A673 (cell line): ENCODE results near the gene MSH3. TPM values are rescaled to one million over a fixed set of nuclear protein-coding genes. Genes with fewer than 3 reads are reported as not detected.
A peak's percentile ranks its signal among the peaks of the same experiment; 100 is the strongest.

Experiments
- BruUV-seq: library from RNA; stranded (reverse); fragments of 400-500 nt; replicated peaks from 2 replicates; lab custom pipeline; 2021; lab: Mats Ljungman, UMichigan
- CTCF ChIA-PET: fragments of 300-600 bp; sonication (Branson Sonifier 250); formaldehyde crosslinking; loops from one replicate; lab custom pipeline; 2022; ENCODE audit warnings: antibody characterized with exemption; lab: Charles Lee
- POLR2A ChIA-PET: fragments of 300-600 bp; sonication (Branson Sonifier 250); formaldehyde crosslinking; loops from one replicate; lab custom pipeline; 2022; ENCODE audit warnings: antibody characterized with exemption; ENCODE audit not compliant: low non-redundant PET; lab: Charles Lee
- DNase-seq: peaks from one replicate; pipeline ENCODE4 v3.0.0-alpha.2; 2015; ENCODE audit warnings: low spot score
- H3K27ac ChIP-seq: fragments of 200-600 bp; sonication (generic); 2 replicates; pipeline ENCODE4 v1.5.1; 2016; ENCODE audit warnings: mixed run types, low read depth, mild to moderate bottlenecking, mixed read lengths, antibody characterized with exemption, low read length; ENCODE audit not compliant: poor library complexity, severe bottlenecking
- H3K27me3 ChIP-seq: fragments of 200-600 bp; sonication (generic); replicated peaks from 2 replicates; pipeline ENCODE4 v1.6.1; 2017; ENCODE audit warnings: mixed run types, low read depth, mild to moderate bottlenecking, mixed read lengths, antibody characterized with exemption, low read length; ENCODE audit not compliant: insufficient read depth, poor library complexity
- H3K36me3 ChIP-seq: fragments of 200-600 bp; sonication (generic); 2 replicates; pipeline ENCODE4 v1.6.1; 2016; ENCODE audit warnings: mixed run types, mild to moderate bottlenecking, mixed read lengths, antibody characterized with exemption, low read length; ENCODE audit not compliant: insufficient read depth, poor library complexity, severe bottlenecking
- H3K4me1 ChIP-seq: fragments of 200-600 bp; sonication (generic); 2 replicates; pipeline ENCODE4 v1.6.1; 2017; ENCODE audit warnings: mixed run types, mild to moderate bottlenecking, mixed read lengths, antibody characterized with exemption, low read length; ENCODE audit not compliant: insufficient read depth, poor library complexity, severe bottlenecking
- H3K4me3 ChIP-seq: fragments of 200-600 bp; sonication (generic); 2 replicates; pipeline ENCODE4 v1.5.1; 2016; ENCODE audit warnings: low read depth, mixed run types, mild to moderate bottlenecking, mixed read lengths, low read length; ENCODE audit not compliant: poor library complexity, severe bottlenecking
- H3K9me3 ChIP-seq: fragments of 200-600 bp; sonication (generic); 2 replicates; pipeline ENCODE4 v1.6.1; 2016; ENCODE audit warnings: mixed run types, low read depth, mild to moderate bottlenecking, mixed read lengths, antibody characterized with exemption, low read length; ENCODE audit not compliant: poor library complexity, severe bottlenecking
- EZH2 ChIP-seq: fragments of 200-600 bp; sonication (generic); IDR thresholded peaks from 2 replicates; pipeline ENCODE4 v1.6.1; 2017; ENCODE audit warnings: borderline replicate concordance, low read depth, mild to moderate bottlenecking, mixed read lengths, antibody characterized with exemption, low read length; ENCODE audit not compliant: poor library complexity, severe bottlenecking
- intact Hi-C: fragments of 100-400 bp; cut with micrococcal nuclease; formaldehyde crosslinking; loops from one replicate; pipeline ENCODE4 v1.10.0; 2022; ENCODE audit not compliant: unreplicated experiment
- total RNA-seq: library from RNA; stranded (reverse); gene quantifications from 2 replicates; pipeline ENCODE4 v1.2.3, GENCODE V29; 2021
- TF ChIP-seq, protein P1 (sequence below): fragments of 300-800, 200-600 bp; sonication (generic); conservative IDR thresholded peaks from 2 replicates; pipeline ENCODE4 v1.5.1; 2017; ENCODE audit warnings: low read depth, mild to moderate bottlenecking, antibody characterized with exemption, low read length, moderate library complexity, mixed read lengths

MSH3 gene
- total RNA-seq, 1 experiment from 2014 or later, result 16.2 TPM

DNA sequence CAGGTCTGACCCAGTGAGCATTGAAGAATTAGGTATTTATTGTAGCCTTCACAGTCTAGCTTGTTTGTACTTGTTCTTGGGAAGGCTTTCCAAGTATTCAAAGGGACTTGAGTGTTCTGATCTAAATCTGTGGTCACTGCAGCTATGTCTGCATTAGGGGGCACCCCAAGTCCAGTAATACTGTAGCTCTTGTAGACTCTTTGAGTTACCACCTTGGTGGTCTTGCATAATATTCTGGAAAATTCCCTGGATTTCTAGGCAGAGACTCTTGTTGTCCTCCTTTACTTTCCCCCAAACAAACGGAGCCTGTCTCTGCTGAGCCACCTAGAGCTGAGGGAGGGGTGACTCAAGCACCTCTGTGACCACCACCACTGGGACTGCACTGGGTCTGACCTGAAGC lies 149.9 kb downstream of the MSH3 start:
- TF ChIP-seq EZH2, result no peak
- TF ChIP-seq, protein P1, sequence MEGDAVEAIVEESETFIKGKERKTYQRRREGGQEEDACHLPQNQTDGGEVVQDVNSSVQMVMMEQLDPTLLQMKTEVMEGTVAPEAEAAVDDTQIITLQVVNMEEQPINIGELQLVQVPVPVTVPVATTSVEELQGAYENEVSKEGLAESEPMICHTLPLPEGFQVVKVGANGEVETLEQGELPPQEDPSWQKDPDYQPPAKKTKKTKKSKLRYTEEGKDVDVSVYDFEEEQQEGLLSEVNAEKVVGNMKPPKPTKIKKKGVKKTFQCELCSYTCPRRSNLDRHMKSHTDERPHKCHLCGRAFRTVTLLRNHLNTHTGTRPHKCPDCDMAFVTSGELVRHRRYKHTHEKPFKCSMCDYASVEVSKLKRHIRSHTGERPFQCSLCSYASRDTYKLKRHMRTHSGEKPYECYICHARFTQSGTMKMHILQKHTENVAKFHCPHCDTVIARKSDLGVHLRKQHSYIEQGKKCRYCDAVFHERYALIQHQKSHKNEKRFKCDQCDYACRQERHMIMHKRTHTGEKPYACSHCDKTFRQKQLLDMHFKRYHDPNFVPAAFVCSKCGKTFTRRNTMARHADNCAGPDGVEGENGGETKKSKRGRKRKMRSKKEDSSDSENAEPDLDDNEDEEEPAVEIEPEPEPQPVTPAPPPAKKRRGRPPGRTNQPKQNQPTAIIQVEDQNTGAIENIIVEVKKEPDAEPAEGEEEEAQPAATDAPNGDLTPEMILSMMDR, result 0 out of 2 replicates have a peak, but pooled peaks have one; percentile 12
- POLR2A ChIA-PET, result no interaction called here
- BruUV-seq, result no TSS peak
- CTCF ChIA-PET, result no interaction called here
- Histone ChIP-seq H3K9me3 (no peaks in the 10 kb centered on the region), H3K36me3 (no peaks in the 10 kb centered on the region), H3K27ac (no peak overlapping the region), H3K4me1 (no peaks in the 10 kb centered on the region), H3K4me3 (no peak overlapping the region), H3K27me3 (no peaks in the 10 kb centered on the region)
- intact Hi-C loops, result loop anchor here (10.0 kb wide), 2 partner anchors 360 to 390 kb away; no protein-coding TSS in a partner anchor
- peak; percentile 14 for DNase-seq

DNA sequence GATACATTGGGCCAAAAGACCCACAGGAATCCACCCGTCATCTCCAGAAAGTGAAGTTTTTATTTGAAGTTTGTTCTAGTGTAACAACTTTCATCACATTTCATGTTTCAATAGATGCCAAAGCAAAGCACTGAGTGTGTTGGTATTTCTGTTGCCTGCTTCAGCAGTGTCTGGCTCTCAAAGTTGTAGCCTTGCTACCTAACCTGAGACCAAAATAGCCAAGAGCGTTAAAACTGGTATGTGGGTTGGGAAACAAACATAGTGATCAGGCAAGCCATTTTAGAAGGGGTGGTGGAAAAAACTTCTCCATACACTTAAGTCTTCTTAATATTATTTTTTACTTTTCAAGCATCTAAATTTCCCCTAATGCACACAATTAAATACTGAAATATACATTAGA lies 150.6 kb downstream of the MSH3 start:
- POLR2A ChIA-PET, result no interaction called here
- Histone ChIP-seq H3K4me1 (no peaks in the 10 kb centered on the region), H3K27ac (no peak overlapping the region), H3K36me3 (no peaks in the 10 kb centered on the region), H3K9me3 (no peaks in the 10 kb centered on the region), H3K27me3 (no peaks in the 10 kb centered on the region), H3K4me3 (no peak overlapping the region)
- intact Hi-C loops, result loop anchor here (10.0 kb wide), 2 partner anchors 360 to 390 kb away; no protein-coding TSS in a partner anchor
- DNase-seq, result no peak
- TF ChIP-seq EZH2, result no peak
- TF ChIP-seq, protein P1, result no peak
- no TSS peak for BruUV-seq
- CTCF ChIA-PET, result no interaction called here

DNA sequence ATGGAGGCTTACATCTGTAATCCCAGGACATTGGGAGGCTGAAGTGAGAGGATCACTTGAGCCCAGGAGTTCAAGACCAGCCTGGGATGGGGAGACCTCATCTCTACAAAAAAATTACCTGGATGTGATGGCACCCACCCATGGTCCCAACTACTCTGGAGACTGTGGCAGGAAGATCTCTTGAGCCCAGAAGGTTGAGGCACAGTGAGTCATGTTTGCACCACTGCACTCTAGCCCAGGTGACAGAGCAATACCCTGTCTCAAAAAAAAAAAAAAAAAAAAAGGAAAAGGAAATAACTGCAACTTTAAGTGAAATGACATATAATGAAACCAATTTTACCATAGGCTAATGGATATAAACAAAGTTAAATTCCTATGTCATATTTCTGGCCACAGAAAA lies 152.5 kb downstream of the MSH3 start:
- H3K4me1 ChIP-seq, result no peaks in the 10 kb centered on the region
- no peaks in the 10 kb centered on the region for H3K27me3 ChIP-seq
- H3K36me3 ChIP-seq, result no peaks in the 10 kb centered on the region
- ChIA-PET CTCF (no interaction called here), POLR2A (no interaction called here)
- H3K9me3 ChIP-seq, result no peaks in the 10 kb centered on the region
- BruUV-seq, result no TSS peak
- TF ChIP-seq EZH2, result no peak
- TF ChIP-seq, protein P1, result no peak
- DNase-seq, result no peak
- no peak overlapping the region for H3K27ac ChIP-seq
- intact Hi-C loops, result loop anchor here (10.0 kb wide), 2 partner anchors 358 to 388 kb away; no protein-coding TSS in a partner anchor
- no peak overlapping the region for H3K4me3 ChIP-seq
